Motor neuron (in vitro differentiated cells): Measurements from ENCODE around the gene LCOR. TPM values are rescaled to one million over a fixed set of nuclear protein-coding genes. Genes with fewer than 3 reads are reported as not detected.

Experiments used
- ATAC-seq, 8 experiments: fragments of 200-7000 bp; cut with Tn5 transposase; replicated peaks in 6 of 8; 2 replicates each; pipeline ENCODE4 v1.8.0; 2021; ENCODE audit warnings: mild to moderate bottlenecking in 8 of 8, moderate library complexity in 8 of 8
- H3K27ac ChIP-seq, 2 donors: fragments of 250-450 bp; sonication (Bioruptor Pico); 2 replicates each; pipeline ENCODE4 v1.9.0; 2021; ENCODE audit warnings: antibody characterized with exemption in 2 of 2, mild to moderate bottlenecking in 2 of 2, moderate library complexity in 1 of 2
- H3K4me1 ChIP-seq, 2 donors: fragments of 250-450 bp; sonication (Bioruptor Pico); replicated peaks in 1 of 2; 2 replicates each; pipeline ENCODE4 v1.6.1; 2021; ENCODE audit warnings: antibody characterized with exemption in 2 of 2, mild to moderate bottlenecking in 2 of 2, moderate library complexity in 1 of 2
- H3K4me3 ChIP-seq, 5 donors: fragments of 250-450 bp; sonication (Bioruptor Pico); 2 replicates each; pipeline ENCODE4 v1.9.0; 2021; ENCODE audit warnings: antibody characterized with exemption in 5 of 5, mild to moderate bottlenecking in 5 of 5, moderate library complexity in 4 of 5
- WGBS, 10 experiments: fragments of 450-650 bp; shearing (Covaris generic); methylation state at CpG; one replicate each; pipeline ENCODE4 v1.0.0; 2022; 5-methylcytosine and 5-hydroxymethylcytosine counted together
- in situ Hi-C, 9 experiments: fragments of 400-800 bp; cut with MboI; loops; one replicate each; pipeline ENCODE4 v1.15.0; 2021; ENCODE audit warnings: low sequenced_read_pairs in 9 of 9, low pct_unique_long_range_greater_than_20kb in 2 of 9; ENCODE audit not compliant: unreplicated experiment in 9 of 9
- total RNA-seq, 8 experiments: library from RNA; unstranded; fragments of 300-600 nt; gene quantifications; 2 replicates each; pipeline versions ENCODE4 v1.2.3 to v1.2.4, GENCODE V29; 2022

Gene LCOR
- total RNA-seq, 8 experiments from 2014 or later: 11.0 to 62.7 (median 44.4) TPM

GRCh38 chr10:97006364-97006763 is 174.3 kb downstream of the LCOR start:
- in situ Hi-C loops: no loop called here
- WGBS, 10 experiments: 0 to 100% (median 64%) methylated on average over 1 to 5 of the region's 6 CpGs; no CpG with 5 or more reads in 2 of the 10 experiments
- Histone ChIP-seq H3K27ac (no peak overlapping the region), H3K4me1 (no peaks in the 10 kb centered on the region), H3K4me3 (no peak overlapping the region)
- no peak for ATAC-seq

- no peak for ATAC-seq
- WGBS, 10 experiments: 38 to 100% (median 100%) methylated on average over 1 of the region's 1 CpG; no CpG with 5 or more reads in 1 of the 10 experiments
- in situ Hi-C loops: no loop called here
These were observed 175.3 kb downstream of the LCOR start for GRCh38 chr10:97007417-97007816.

GRCh38 chr10:97010695-97011206 is 178.7 kb downstream of the LCOR start:
- Histone ChIP-seq H3K4me1 (no peaks in the 10 kb centered on the region), H3K27ac (no peak overlapping the region), H3K4me3 (no peak overlapping the region)
- 60% methylated on average over 1 of the region's 4 CpGs; no CpG with 5 or more reads in 9 of the 10 experiments for WGBS, 10 experiments
- ATAC-seq: no peak
- in situ Hi-C loops: no loop called here

More at GRCh38 chr10:97007417-97007816, 175.3 kb downstream of the LCOR start:
- Histone ChIP-seq H3K27ac (no peak overlapping the region), H3K4me1 (no peaks in the 10 kb centered on the region), H3K4me3 (no peak overlapping the region)

GRCh38 chr10:97011397-97011796 is 179.3 kb downstream of the LCOR start:
- Histone ChIP-seq H3K4me3 (no peak overlapping the region), H3K4me1 (no peaks in the 10 kb centered on the region), H3K27ac (no peak overlapping the region)
- in situ Hi-C loops: no loop called here
- no peak for ATAC-seq

GRCh38 chr10:97012470-97012869 is 180.4 kb downstream of the LCOR start:
- ATAC-seq: no peak
- Histone ChIP-seq H3K4me1 (peaks cover 0 to 4% of the 10 kb centered on the region in 2 donors), H3K27ac (no peak overlapping the region), H3K4me3 (no peak overlapping the region)
- WGBS, 10 experiments: 78 to 100% (median 100%) methylated on average over 1 to 4 of the region's 8 CpGs; no CpG with 5 or more reads in 7 of the 10 experiments
- in situ Hi-C loops: no loop called here

- 0 to 93% (median 80%) methylated on average over 1 to 3 of the region's 8 CpGs; no CpG with 5 or more reads in 5 of the 10 experiments for WGBS, 10 experiments
- peaks cover 0 to 4% of the 10 kb centered on the region in 2 donors for H3K4me1 ChIP-seq
- H3K27ac ChIP-seq: no peak overlapping the region
- ATAC-seq: peak in 1 of 8 experiments; percentile 8
- no peak overlapping the region for H3K4me3 ChIP-seq
- in situ Hi-C loops: no loop called here
These were observed 181.5 kb downstream of the LCOR start for GRCh38 chr10:97013568-97013967.

- in situ Hi-C loops: no loop called here
- WGBS, 10 experiments: 54 to 100% (median 79%) methylated on average over 1 to 5 of the region's 8 CpGs; no CpG with 5 or more reads in 6 of the 10 experiments
- no peak for ATAC-seq
- Histone ChIP-seq H3K4me3 (no peak overlapping the region), H3K27ac (no peak overlapping the region), H3K4me1 (peaks cover 0 to 4% of the 10 kb centered on the region in 2 donors)
These were observed 181.9 kb downstream of the LCOR start for GRCh38 chr10:97013983-97014382.

GRCh38 chr10:97015240-97015639 is 183.1 kb downstream of the LCOR start:
- Histone ChIP-seq H3K27ac (no peak overlapping the region), H3K4me1 (peaks cover 0 to 5% of the 10 kb centered on the region in 2 donors), H3K4me3 (no peak overlapping the region)
- in situ Hi-C loops: no loop called here
- ATAC-seq: peak in 2 of 8 experiments; percentile 16 to 21
- 0 to 100% (median 83%) methylated on average over 1 of the region's 1 CpG; no CpG with 5 or more reads in 3 of the 10 experiments for WGBS, 10 experiments

- in situ Hi-C loops: no loop called here
- H3K27ac ChIP-seq: no peak overlapping the region
- 0 to 100% (median 76%) methylated on average over 1 to 4 of the region's 15 CpGs; no CpG with 5 or more reads in 4 of the 10 experiments for WGBS, 10 experiments
These were observed 184.8 kb downstream of the LCOR start for GRCh38 chr10:97016728-97017473.

GRCh38 chr10:97017474-97017903 is 185.4 kb downstream of the LCOR start:
- 79 to 83% methylated on average over 1 to 2 of the region's 5 CpGs; no CpG with 5 or more reads in 8 of the 10 experiments for WGBS, 10 experiments
- Histone ChIP-seq H3K4me3 (no peak overlapping the region), H3K4me1 (peaks cover 0 to 11% of the 10 kb centered on the region in 2 donors), H3K27ac (no peak overlapping the region)
- in situ Hi-C loops: no loop called here
- ATAC-seq: peak in 5 of 8 experiments; percentile 10 to 53 (median 21)

More at GRCh38 chr10:97016728-97017473, 184.8 kb downstream of the LCOR start:
- Histone ChIP-seq H3K4me3 (no peak overlapping the region), H3K4me1 (peaks cover 0 to 11% of the 10 kb centered on the region in 2 donors)
- peak in 3 of 8 experiments; percentile 15 to 38 (median 24) for ATAC-seq

- in situ Hi-C loops: no loop called here
- WGBS, 10 experiments: 0 to 100% (median 77%) methylated on average over 1 to 4 of the region's 18 CpGs; no CpG with 5 or more reads in 3 of the 10 experiments
- Histone ChIP-seq H3K4me3 (no peak overlapping the region), H3K27ac (no peak overlapping the region), H3K4me1 (peaks cover 0 to 11% of the 10 kb centered on the region in 2 donors)
- ATAC-seq: no peak
These were observed 186.4 kb downstream of the LCOR start for GRCh38 chr10:97018251-97019212.

GRCh38 chr10:97019213-97019844 is 187.2 kb downstream of the LCOR start:
- no peak for ATAC-seq
- Histone ChIP-seq H3K4me1 (peaks cover 0 to 11% of the 10 kb centered on the region in 2 donors), H3K4me3 (no peak overlapping the region), H3K27ac (no peak overlapping the region)
- in situ Hi-C loops: no loop called here
- WGBS, 10 experiments: 86 to 100% (median 100%) methylated on average over 2 to 5 of the region's 12 CpGs; no CpG with 5 or more reads in 5 of the 10 experiments
